Neural crest cell (in vitro differentiated cells): Measurements from ENCODE around the gene COX4I1. TPM values are rescaled to one million over a fixed set of nuclear protein-coding genes. Genes with fewer than 3 reads are reported as not detected.

Source experiments
- DNase-seq: peaks from one replicate; pipeline ENCODE4 v3.0.0; 2021; ENCODE audit warnings: low read depth, mixed read lengths, low spot score
- H3K27ac Mint-ChIP-seq: one replicate; pipeline ENCODE4 v1.8.0; 2021; ENCODE audit warnings: mild to moderate bottlenecking, mixed read lengths; ENCODE audit not compliant: unreplicated experiment
- H3K27me3 Mint-ChIP-seq: 2 replicates; pipeline ENCODE4 v1.8.0; 2021; ENCODE audit warnings: low read depth, mild to moderate bottlenecking, mixed read lengths
- H3K36me3 Mint-ChIP-seq: 2 replicates; pipeline ENCODE4 v1.8.0; 2021; ENCODE audit warnings: low read depth, mild to moderate bottlenecking, mixed read lengths
- H3K4me1 Mint-ChIP-seq: 2 replicates; pipeline ENCODE4 v1.8.0; 2021; ENCODE audit warnings: mixed read lengths
- H3K4me3 Mint-ChIP-seq: one replicate; pipeline ENCODE4 v1.8.0; 2021; ENCODE audit warnings: mild to moderate bottlenecking, mixed read lengths
- H3K9me3 Mint-ChIP-seq: 2 replicates; pipeline ENCODE4 v1.8.0; 2021; ENCODE audit warnings: mixed read lengths
- total RNA-seq: library from RNA; stranded (reverse); gene quantifications from 2 replicates; pipeline ENCODE4 v1.2.1, GENCODE V29; 2021
- TF ChIP-seq, protein P1 (sequence below): fragments of 200-600 bp; sonication (generic); conservative IDR thresholded peaks from 2 replicates; pipeline ENCODE4 v1.5.0; 2021; ENCODE audit warnings: antibody characterized with exemption, mild to moderate bottlenecking

The COX4I1 gene
- total RNA-seq, 1 donor from 2014 or later: 434 TPM

DNA sequence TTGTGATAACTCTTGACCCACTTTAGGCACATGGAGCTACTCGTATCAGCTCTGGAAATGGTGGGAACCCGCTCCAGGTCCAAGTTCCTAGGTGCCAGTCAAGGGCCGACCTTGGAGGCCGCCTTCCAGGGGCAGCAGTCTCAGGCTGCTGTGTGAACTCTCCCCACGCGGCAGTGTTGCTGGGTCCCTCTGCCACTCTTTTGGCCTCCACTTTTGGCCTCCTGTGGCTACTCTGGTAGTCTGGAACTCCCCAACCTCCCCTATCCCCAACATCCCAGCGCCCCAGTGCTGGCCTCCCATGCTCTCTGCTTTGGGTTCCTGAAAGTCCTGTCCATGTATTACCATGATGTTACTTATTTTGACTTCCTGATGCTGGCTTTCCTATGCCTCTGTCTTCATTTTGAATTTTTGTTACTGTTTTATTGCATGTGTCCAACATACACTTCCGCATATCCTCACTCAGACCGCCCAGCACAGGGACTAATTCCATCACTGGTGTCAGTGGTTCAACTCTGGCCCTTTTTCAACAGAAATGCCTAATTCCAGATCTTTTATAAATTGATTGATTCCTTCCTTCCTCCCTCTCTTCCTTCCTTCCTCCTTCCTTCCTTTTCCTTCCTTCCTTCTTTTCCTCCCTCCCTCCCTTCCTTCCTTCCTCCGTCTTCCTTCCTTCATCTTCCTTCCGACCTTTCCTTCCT, 44.1 kb downstream of the COX4I1 start:
- no peak for DNase-seq
- no peak overlapping the region for H3K27ac Mint-ChIP-seq
- TF ChIP-seq, protein P1, sequence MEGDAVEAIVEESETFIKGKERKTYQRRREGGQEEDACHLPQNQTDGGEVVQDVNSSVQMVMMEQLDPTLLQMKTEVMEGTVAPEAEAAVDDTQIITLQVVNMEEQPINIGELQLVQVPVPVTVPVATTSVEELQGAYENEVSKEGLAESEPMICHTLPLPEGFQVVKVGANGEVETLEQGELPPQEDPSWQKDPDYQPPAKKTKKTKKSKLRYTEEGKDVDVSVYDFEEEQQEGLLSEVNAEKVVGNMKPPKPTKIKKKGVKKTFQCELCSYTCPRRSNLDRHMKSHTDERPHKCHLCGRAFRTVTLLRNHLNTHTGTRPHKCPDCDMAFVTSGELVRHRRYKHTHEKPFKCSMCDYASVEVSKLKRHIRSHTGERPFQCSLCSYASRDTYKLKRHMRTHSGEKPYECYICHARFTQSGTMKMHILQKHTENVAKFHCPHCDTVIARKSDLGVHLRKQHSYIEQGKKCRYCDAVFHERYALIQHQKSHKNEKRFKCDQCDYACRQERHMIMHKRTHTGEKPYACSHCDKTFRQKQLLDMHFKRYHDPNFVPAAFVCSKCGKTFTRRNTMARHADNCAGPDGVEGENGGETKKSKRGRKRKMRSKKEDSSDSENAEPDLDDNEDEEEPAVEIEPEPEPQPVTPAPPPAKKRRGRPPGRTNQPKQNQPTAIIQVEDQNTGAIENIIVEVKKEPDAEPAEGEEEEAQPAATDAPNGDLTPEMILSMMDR: no peak
- no peaks in the 10 kb centered on the region for H3K36me3 Mint-ChIP-seq
- H3K4me3 Mint-ChIP-seq: no peak overlapping the region
- H3K4me1 Mint-ChIP-seq: no peaks in the 10 kb centered on the region
- H3K27me3 Mint-ChIP-seq: peaks cover 24% of the 10 kb centered on the region
- H3K9me3 Mint-ChIP-seq: no peaks in the 10 kb centered on the region

DNA sequence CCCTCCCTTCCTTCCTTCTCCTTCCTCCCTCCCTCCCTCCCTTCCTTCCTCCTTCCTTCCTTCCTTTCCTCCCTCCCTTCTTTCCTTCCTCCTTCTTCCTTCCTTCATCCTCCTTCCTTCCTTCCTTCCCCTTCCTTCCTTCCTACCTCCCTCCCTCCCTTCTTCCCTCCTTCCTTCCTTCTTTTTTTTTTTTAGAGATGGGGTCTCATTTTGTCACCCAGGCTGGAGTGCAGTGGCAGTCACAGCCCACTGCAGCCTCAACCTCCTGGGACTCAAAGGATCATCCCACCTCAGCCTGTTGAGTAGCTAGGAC, 44.6 kb downstream of the COX4I1 start:
- H3K4me1 Mint-ChIP-seq: no peaks in the 10 kb centered on the region

DNA sequence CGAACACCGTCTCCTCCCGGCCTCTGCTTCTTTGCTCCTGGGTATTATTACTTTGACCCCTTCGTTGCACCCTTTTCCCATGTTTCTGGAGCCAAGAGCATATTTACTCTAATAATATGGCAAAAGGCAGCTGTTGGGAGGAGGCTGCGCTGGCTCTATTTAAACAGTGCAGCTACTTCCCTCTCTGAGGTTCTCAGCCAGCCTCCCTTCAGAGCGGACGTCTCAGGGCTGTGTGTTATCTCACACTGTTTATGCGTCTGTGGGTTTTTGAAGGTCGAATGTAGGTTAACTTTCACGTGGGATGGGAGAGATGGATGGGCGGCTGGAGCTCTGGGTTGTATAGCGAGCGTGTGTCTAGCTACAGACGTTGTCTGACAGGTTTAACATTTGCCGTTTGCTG, 45.3 kb downstream of the COX4I1 start:
- no peaks in the 10 kb centered on the region for H3K4me1 Mint-ChIP-seq
- H3K4me3 Mint-ChIP-seq: no peak overlapping the region
- no peak for DNase-seq
- H3K27ac Mint-ChIP-seq: no peak overlapping the region
- no peaks in the 10 kb centered on the region for H3K9me3 Mint-ChIP-seq
- TF ChIP-seq, protein P1: no peak
- no peaks in the 10 kb centered on the region for H3K36me3 Mint-ChIP-seq
- peaks cover 22% of the 10 kb centered on the region for H3K27me3 Mint-ChIP-seq

More for the DNA sequence above, 44.6 kb downstream of the COX4I1 start:
- Mint-ChIP-seq H3K9me3 (no peaks in the 10 kb centered on the region), H3K36me3 (no peaks in the 10 kb centered on the region), H3K27me3 (peaks cover 20% of the 10 kb centered on the region), H3K4me3 (no peak overlapping the region), H3K27ac (no peak overlapping the region)
- TF ChIP-seq, protein P1: no peak
- DNase-seq: no peak

DNA sequence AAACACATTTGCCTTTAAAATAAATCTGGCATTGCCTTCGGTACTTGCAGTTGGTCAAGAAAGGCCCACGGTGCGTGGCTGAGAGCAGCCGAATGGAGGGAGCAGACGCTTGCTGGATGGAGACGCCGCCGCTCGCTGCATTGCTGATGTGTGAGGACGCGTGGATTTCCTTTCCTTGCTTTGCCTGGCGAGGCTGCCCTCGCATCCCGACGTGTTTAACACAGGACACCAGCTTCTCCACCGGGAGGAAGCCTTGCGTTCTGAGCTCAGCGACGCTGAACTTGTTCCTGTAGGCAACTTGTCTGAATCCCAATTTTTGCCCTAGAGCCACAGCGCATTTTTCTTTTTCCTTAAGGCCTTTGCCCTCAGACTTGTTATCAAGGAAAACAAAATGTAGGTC, 45.8 kb downstream of the COX4I1 start:
- TF ChIP-seq, protein P1: no peak
- no peak for DNase-seq
- Mint-ChIP-seq H3K4me1 (no peaks in the 10 kb centered on the region), H3K27me3 (peaks cover 22% of the 10 kb centered on the region), H3K9me3 (no peaks in the 10 kb centered on the region), H3K36me3 (no peaks in the 10 kb centered on the region), H3K27ac (no peak overlapping the region), H3K4me3 (no peak overlapping the region)

DNA sequence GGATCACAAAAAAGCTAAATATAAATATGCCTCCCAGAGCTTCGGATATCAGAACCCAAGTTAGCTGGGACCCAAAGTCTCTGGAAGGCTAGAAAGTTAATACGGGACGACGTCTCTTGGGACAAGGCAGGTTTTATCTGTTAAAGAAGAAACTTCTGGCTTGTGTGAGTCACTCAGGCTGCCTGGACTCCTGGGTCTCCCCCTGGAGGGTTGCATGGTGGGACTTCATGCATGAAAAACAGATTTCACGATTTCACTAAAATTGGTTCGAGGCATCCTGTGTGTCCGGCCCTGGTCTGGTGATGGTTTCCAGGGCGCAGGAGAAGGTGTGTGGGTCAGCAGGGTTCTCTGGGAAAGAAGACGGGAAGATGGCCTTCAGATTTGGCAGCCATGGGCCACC, 47.0 kb downstream of the COX4I1 start:
- Mint-ChIP-seq H3K9me3 (no peaks in the 10 kb centered on the region), H3K27me3 (peaks cover 23% of the 10 kb centered on the region), H3K4me1 (no peaks in the 10 kb centered on the region), H3K27ac (no peak overlapping the region), H3K36me3 (no peaks in the 10 kb centered on the region), H3K4me3 (no peak overlapping the region)
- TF ChIP-seq, protein P1: no peak
- no peak for DNase-seq

DNA sequence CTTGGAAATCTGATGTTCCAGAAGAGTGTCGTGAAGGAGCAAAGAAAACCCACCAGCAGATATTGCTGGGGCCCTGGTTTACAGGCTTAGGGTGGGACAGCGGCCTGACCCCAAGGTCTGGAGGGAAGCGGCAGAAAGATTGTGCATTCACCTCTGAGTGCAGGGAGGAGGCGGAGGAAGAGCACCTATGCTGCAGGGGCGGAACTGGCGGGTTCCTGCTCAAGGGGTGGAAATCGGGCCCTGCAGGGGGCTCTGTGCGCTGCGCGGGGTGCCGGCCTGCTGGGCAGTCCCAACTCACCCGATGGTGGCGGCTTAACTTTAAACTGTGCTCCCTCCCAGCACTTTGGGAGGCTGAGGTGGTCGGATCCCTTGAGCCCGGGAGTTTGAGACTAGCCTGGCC, 47.5 kb downstream of the COX4I1 start:
- TF ChIP-seq, protein P1: no peak
- H3K4me1 Mint-ChIP-seq: no peaks in the 10 kb centered on the region
- H3K36me3 Mint-ChIP-seq: no peaks in the 10 kb centered on the region
- H3K27me3 Mint-ChIP-seq: peaks cover 25% of the 10 kb centered on the region
- no peaks in the 10 kb centered on the region for H3K9me3 Mint-ChIP-seq
- no peak overlapping the region for H3K4me3 Mint-ChIP-seq
- no peak overlapping the region for H3K27ac Mint-ChIP-seq
- DNase-seq: no peak
